H1 (cell line): ENCODE measurements around the gene TMEM198. TPM values are rescaled to one million over a fixed set of nuclear protein-coding genes. Genes with fewer than 3 reads are reported as not detected.

ENCODE experiments used
- CTCF ChIA-PET: fragments of 300-600 bp; sonication (Branson Sonifier 250); formaldehyde crosslinking; loops from one replicate; lab custom pipeline; 2021; ENCODE audit not compliant: partially characterized antibody; lab: Charles Lee
- POLR2A ChIA-PET: fragments of 300-600 bp; sonication (Branson Sonifier 250); formaldehyde crosslinking; loops from one replicate; lab custom pipeline; 2021; ENCODE audit warnings: inconsistent platforms; ENCODE audit not compliant: partially characterized antibody; lab: Charles Lee
- DNase-seq, 2 experiments: peaks; one replicate each; pipeline versions ENCODE4 v3.0.0 to v3.0.0-alpha.2; 2010 to 2022; ENCODE audit warnings: low spot score in 2 of 2, low read depth in 1 of 2, mixed read lengths in 1 of 2
- FAIRE-seq: peaks from 2 replicates; lab custom pipeline; 2011; peaks lifted over from hg19 to GRCh38; lab: Jason Lieb, UNC
- H2AFZ ChIP-seq: 2 replicates; pipeline ENCODE4 v1.8.1; 2012; ENCODE audit warnings: low read length, inconsistent platforms
- H2AK5ac ChIP-seq: 2 replicates; pipeline ENCODE4 v1.6.1; 2013; ENCODE audit warnings: low read depth, low read length
- H2BK120ac ChIP-seq: replicated peaks from 2 replicates; pipeline ENCODE3; 2013; ENCODE audit warnings: low read depth, low read length, inconsistent platforms
- H2BK12ac ChIP-seq: 2 replicates; pipeline ENCODE4 v1.6.1; 2013; ENCODE audit warnings: low read depth, low read length
- H2BK15ac ChIP-seq: 2 replicates; pipeline ENCODE4 v1.6.1; 2013; ENCODE audit warnings: low read length
- H2BK20ac ChIP-seq: 2 replicates; pipeline ENCODE4 v1.6.1; 2013; ENCODE audit warnings: low read length
- H2BK5ac ChIP-seq: 2 replicates; pipeline ENCODE4 v1.6.1; 2013; ENCODE audit warnings: low read depth, low read length
- H3K14ac ChIP-seq: 2 replicates; pipeline ENCODE4 v1.6.1; 2013; ENCODE audit warnings: inconsistent platforms; ENCODE audit not compliant: insufficient read length
- H3K18ac ChIP-seq: 2 replicates; pipeline ENCODE4 v1.6.1; 2013; ENCODE audit warnings: low read length; ENCODE audit errors: extremely low read depth
- H3K23ac ChIP-seq: 2 replicates; pipeline ENCODE4 v1.6.1; 2013; ENCODE audit warnings: inconsistent platforms; ENCODE audit not compliant: insufficient read length
- H3K23me2 ChIP-seq: 2 replicates; pipeline ENCODE4 v1.6.1; 2013; ENCODE audit warnings: low read depth, low read length
- H3K27ac ChIP-seq: 2 replicates; pipeline ENCODE4 v1.6.1; 2011; ENCODE audit warnings: low read depth, low read length, inconsistent platforms
- H3K27me3 ChIP-seq, 4 experiments: replicated peaks in 1 of 4; 1 replicate in 1 of 4; 2 replicates in 3 of 4; pipeline versions ENCODE4 v1.6.1 to v1.8.1; 2011 to 2013; ENCODE audit warnings: low read length in 3 of 4, mild to moderate bottlenecking in 3 of 4, inconsistent platforms in 2 of 4, mixed read lengths in 2 of 4, moderate library complexity in 1 of 4; ENCODE audit not compliant: control insufficient read depth in 3 of 4, insufficient read depth in 3 of 4; ENCODE audit errors: extremely low read depth in 1 of 4
- H3K36me3 ChIP-seq, 4 experiments: 2 replicates each; pipeline versions ENCODE4 v1.6.1 to v1.8.1; 2011 to 2013; ENCODE audit warnings: mild to moderate bottlenecking in 4 of 4, low read length in 3 of 4, moderate library complexity in 2 of 4, control low read depth in 1 of 4, inconsistent platforms in 1 of 4; ENCODE audit not compliant: insufficient read depth in 4 of 4, control insufficient read depth in 2 of 4
- H3K4ac ChIP-seq: replicated peaks from 2 replicates; pipeline ENCODE3; 2013; ENCODE audit warnings: low read length, low read depth, mixed read lengths, inconsistent platforms; ENCODE audit not compliant: insufficient read length
- H3K4me1 ChIP-seq, 4 experiments: replicated peaks in 1 of 4; 1 replicate in 1 of 4; 2 replicates in 3 of 4; pipeline versions ENCODE4 v1.6.1 to v1.8.1; 2011 to 2013; ENCODE audit warnings: low read length in 3 of 4, inconsistent platforms in 2 of 4, mixed read lengths in 1 of 4; ENCODE audit not compliant: insufficient read depth in 4 of 4, control insufficient read depth in 3 of 4
- H3K4me2 ChIP-seq, 2 experiments: 2 replicates each; pipeline versions ENCODE4 v1.6.1 to v1.8.1; 2011 to 2013; ENCODE audit warnings: low read depth in 2 of 2, low read length in 2 of 2, control low read depth in 1 of 2, inconsistent platforms in 1 of 2, mild to moderate bottlenecking in 1 of 2; ENCODE audit not compliant: insufficient read depth in 1 of 2
- H3K4me3 ChIP-seq, 4 experiments: fragments of 200-600, 300-600 bp in 1 of 4; sonication (generic), shearing (Covaris generic), sonication (Bioruptor Twin) in 1 of 4; 2 replicates each; pipeline versions ENCODE4 v1.5.1 to v1.8.1; 2011 to 2016; ENCODE audit warnings: low read length in 4 of 4, low read depth in 3 of 4, control low read depth in 2 of 4, inconsistent platforms in 2 of 4, mild to moderate bottlenecking in 2 of 4, mixed read lengths in 1 of 4, moderate library complexity in 1 of 4; ENCODE audit not compliant: insufficient read depth in 2 of 4; ENCODE audit errors: extremely low read depth in 1 of 4
- H3K56ac ChIP-seq: replicated peaks from 2 replicates; pipeline ENCODE3; 2013; ENCODE audit warnings: low read depth, mild to moderate bottlenecking, mixed read lengths, low read length, inconsistent platforms; ENCODE audit not compliant: insufficient read length
- H3K79me1 ChIP-seq: 2 replicates; pipeline ENCODE4 v1.6.1; 2013; ENCODE audit warnings: low read depth, low read length, control low read depth
- H3K79me2 ChIP-seq, 2 experiments: 2 replicates each; pipeline versions ENCODE4 v1.6.1 to v1.8.1; 2012 to 2013; ENCODE audit warnings: low read length in 2 of 2, mild to moderate bottlenecking in 2 of 2, inconsistent platforms in 1 of 2; ENCODE audit not compliant: insufficient read depth in 2 of 2, control insufficient read depth in 1 of 2
- H3K9ac ChIP-seq, 4 experiments: replicated peaks in 1 of 4; 1 replicate in 1 of 4; 2 replicates in 3 of 4; pipeline versions ENCODE4 v1.6.1 to v1.8.1; 2011 to 2013; ENCODE audit warnings: low read depth in 3 of 4, low read length in 3 of 4, control low read depth in 2 of 4, mild to moderate bottlenecking in 2 of 4, moderate library complexity in 2 of 4, inconsistent platforms in 1 of 4; ENCODE audit errors: extremely low read depth in 1 of 4
- H3K9me3 ChIP-seq, 2 experiments: 2 replicates each; pipeline versions ENCODE4 v1.6.1 to v1.8.1; 2012 to 2013; ENCODE audit warnings: mild to moderate bottlenecking in 2 of 2, moderate library complexity in 2 of 2, control low read depth in 1 of 2, inconsistent platforms in 1 of 2, low read depth in 1 of 2, low read length in 1 of 2, mixed read lengths in 1 of 2; ENCODE audit not compliant: insufficient read depth in 2 of 2
- H4K20me1 ChIP-seq, 2 experiments: replicated peaks in 1 of 2; 2 replicates each; pipeline versions ENCODE3 to v1.8.1; 2011 to 2013; ENCODE audit warnings: inconsistent platforms in 2 of 2, low read length in 2 of 2, mild to moderate bottlenecking in 1 of 2; ENCODE audit not compliant: insufficient read depth in 2 of 2, control insufficient read depth in 1 of 2
- H4K5ac ChIP-seq: 2 replicates; pipeline ENCODE4 v1.6.1; 2013; ENCODE audit warnings: low read length, low read depth, mixed read lengths, inconsistent platforms; ENCODE audit not compliant: insufficient read length
- H4K8ac ChIP-seq: 2 replicates; pipeline ENCODE4 v1.8.0; 2013; ENCODE audit warnings: mild to moderate bottlenecking, moderate library complexity, low read length, inconsistent platforms; ENCODE audit not compliant: insufficient read depth; ENCODE audit errors: extremely low read depth
- H4K91ac ChIP-seq: replicated peaks from 2 replicates; pipeline ENCODE3; 2013; ENCODE audit warnings: low read length, mixed read lengths, inconsistent platforms; ENCODE audit not compliant: insufficient read length
- EZH2 ChIP-seq: fragments of 200-600 bp; sonication (generic); IDR thresholded peaks from 2 replicates; pipeline ENCODE4 v1.7.1; 2012; ENCODE audit warnings: low read depth, mild to moderate bottlenecking, moderate library complexity, low read length, inconsistent platforms; ENCODE audit not compliant: severe bottlenecking
- RAD21 ChIP-seq, 2 experiments: IDR thresholded peaks in 1 of 2; conservative IDR thresholded peaks in 1 of 2; 2 replicates each; pipeline ENCODE4 v1.6.1; 2011; ENCODE audit warnings: low read depth in 2 of 2, low read length in 2 of 2, improper control_type of control experiment in 1 of 2, inconsistent platforms in 1 of 2, mild to moderate bottlenecking in 1 of 2, moderate library complexity in 1 of 2
- TEAD4 ChIP-seq: IDR thresholded peaks from 2 replicates; pipeline ENCODE4 v1.6.1; 2012; ENCODE audit warnings: low read depth, low read length, inconsistent platforms, mixed read lengths
- WGBS, 2 experiments: shearing (Covaris generic) in 1 of 2; methylation state at CpG; one replicate each; pipeline versions ENCODE4 v1.1.6 to v1.1.7; 2013 to 2015; ENCODE audit warnings: low lambda C conversion rate in 2 of 2, mixed read lengths in 2 of 2, inconsistent platforms in 1 of 2, low coverage in 1 of 2, missing lambda C conversion rate in 1 of 2; ENCODE audit not compliant: insufficient replicate concordance in 2 of 2, insufficient coverage in 1 of 2, insufficient read length in 1 of 2; ENCODE audit errors: extremely low coverage in 1 of 2, missing lambda C conversion rate in 1 of 2; 5-methylcytosine and 5-hydroxymethylcytosine counted together
- polyA plus RNA-seq, 7 experiments: library from polyadenylated mRNA; depleted of rRNA in 3 of 7; stranded (reverse) in 5 of 7; unstranded in 2 of 7; fragments of >200 nt in 5 of 7; fragments of 200-250 nt in 2 of 7; gene quantifications; 1 replicate in 5 of 7; 2 replicates in 1 of 7; 4 replicates in 1 of 7; pipeline versions ENCODE4 v1.2.1 to v1.2.3, GENCODE V29; 2011 to 2013; ENCODE audit warnings: missing spikeins in 2 of 7, mixed read lengths in 2 of 7
- total RNA-seq: library from RNA; stranded (reverse); fragmentation: NEBNext Ultra II Directional; extraction: Animal tissue kit (Norgen Biotek cat#: 25700); gene quantifications from 2 replicates; pipeline ENCODE4 v1.2.1, GENCODE V29; 2021

Gene TMEM198
- total and polyA plus RNA-seq, 2 of the 8 experiments (the other 6 are each of a cell fraction or from before 2014, with no cell fraction given): 10.2 to 10.4 TPM

DNA sequence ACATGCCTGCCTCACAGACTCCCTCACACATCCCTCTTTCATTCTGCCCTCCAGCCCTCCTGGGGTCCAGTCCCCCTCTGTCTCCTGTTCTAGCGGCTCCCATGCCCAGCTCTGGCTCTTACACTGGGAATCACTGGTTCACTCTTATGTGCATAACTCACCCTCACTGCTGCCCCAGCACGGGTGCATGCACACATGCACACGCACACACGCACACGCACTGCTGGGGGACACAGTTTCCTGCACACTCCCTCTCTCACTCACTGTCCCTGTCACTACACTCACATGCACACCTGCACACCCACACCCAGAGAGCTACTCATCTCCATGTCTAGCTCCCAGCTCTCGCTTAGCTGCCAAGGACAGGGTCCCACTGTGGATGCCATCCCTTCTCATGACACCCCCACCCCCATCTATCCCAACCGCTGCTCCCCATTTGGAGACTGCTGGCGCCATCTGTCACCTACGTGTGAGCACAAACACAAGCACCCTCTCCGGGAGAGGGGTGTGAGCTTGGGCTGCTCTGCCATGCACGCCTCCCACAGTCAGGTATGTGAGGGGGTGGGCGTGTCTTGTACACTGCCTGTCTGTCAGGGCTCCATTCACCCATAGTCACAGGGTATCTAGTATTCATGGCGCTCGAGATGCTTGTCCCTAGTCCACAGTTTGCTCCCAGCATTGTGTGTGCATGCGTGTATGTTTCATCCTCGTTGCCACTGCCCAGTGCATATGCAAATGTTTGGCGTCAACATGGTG, 27.8 kb upstream of the TMEM198 start:
- no peak overlapping the region for H4K5ac ChIP-seq
- WGBS, 2 experiments: 82% methylated on average over 17 of the region's 17 CpGs; no CpG with 5 or more reads in 1 of the 2 experiments
- 0 out of 2 replicates have a peak overlapping the region, but pooled peaks have one; percentile 33 for H2AK5ac ChIP-seq
- no peak overlapping the region for H3K4me2 ChIP-seq
- H3K4ac ChIP-seq: no peak overlapping the region
- H3K36me3 ChIP-seq: no peaks in the 10 kb centered on the region
- no peak overlapping the region for H3K18ac ChIP-seq
- TF ChIP-seq EZH2: no peak
- no peak for TF ChIP-seq TEAD4
- peak; percentile 6 to 12; a peak in 1 of 4 replicates for TF ChIP-seq RAD21 (IDR thresholded peaks at IDR 0.05 in 1 of 2, conservative IDR thresholded peaks at IDR 0.05 in 1 of 2; ENCODE audit: low read depth in 2 of 2, low read length in 2 of 2)
- H2BK120ac ChIP-seq: no peak overlapping the region
- no peak overlapping the region for H3K56ac ChIP-seq
- peaks cover 2 to 5% of the 10 kb centered on the region in 2 experiments for H4K20me1 ChIP-seq
- peak overlapping the region; percentile 84; the same call in 1 of the 2 replicates for H2BK12ac ChIP-seq
- H4K91ac ChIP-seq: no peak overlapping the region
- no peak overlapping the region for H3K23ac ChIP-seq
- no peaks in the 10 kb centered on the region for H3K79me1 ChIP-seq
- no peak overlapping the region; the same call in 1 of the 2 replicates for H2BK20ac ChIP-seq
- H3K4me3 ChIP-seq: no peak overlapping the region
- no peak overlapping the region for H2AFZ ChIP-seq
- no peak overlapping the region for H4K8ac ChIP-seq
- ChIA-PET CTCF (interaction anchor here (1.5 to 113.1 kb wide), 5 partner anchors 9 to 118 kb away, joined by 4 to 7248 read pairs (median 407); partner anchors contain the start of genes DES, GMPPA and SPEG), POLR2A (interaction anchor here (5.5 to 11.0 kb wide), 2 partner anchors 19 to 25 kb away, joined by 36 to 216 read pairs; partner anchors contain the start of gene GMPPA)
- no peak overlapping the region for H2BK5ac ChIP-seq
- no peaks in the 10 kb centered on the region for H3K9me3 ChIP-seq
- H3K27me3 ChIP-seq: peaks cover 2 to 53% (median 44%) of the 10 kb centered on the region in 4 experiments
- DNase-seq: no peak
- H3K27ac ChIP-seq: no peak overlapping the region
- no peak overlapping the region for H3K9ac ChIP-seq
- H3K4me1 ChIP-seq: peaks cover 4 to 37% (median 32%) of the 10 kb centered on the region in 4 experiments
- H2BK15ac ChIP-seq: peak overlapping the region; percentile 95; the same call in 1 of the 2 replicates
- H3K14ac ChIP-seq: no peak overlapping the region
- FAIRE-seq: no peak
- H3K23me2 ChIP-seq: peaks cover 3% of the 10 kb centered on the region; the same call in 1 of the 2 replicates
- no peaks in the 10 kb centered on the region for H3K79me2 ChIP-seq
